ENCODE measurements around the gene UBE2K.
"Not testable (repeated sequence)": the region's sequence is repeated elsewhere in the genome, so short reads cannot be mapped to it uniquely, and the experiment has no call there.

The UBE2K gene

GRCh38 chr4:39792529-39792928 lies 94.6 kb downstream of the UBE2K start:
- no peaks in the 10 kb centered on the region for H3K27me3 ChIP-seq (ENCODE audit: insufficient read depth, low read length)
- no peaks in the 10 kb centered on the region for H3K79me2 ChIP-seq (ENCODE audit: control insufficient read depth, insufficient read depth, low read length, unreplicated experiment)

DNA sequence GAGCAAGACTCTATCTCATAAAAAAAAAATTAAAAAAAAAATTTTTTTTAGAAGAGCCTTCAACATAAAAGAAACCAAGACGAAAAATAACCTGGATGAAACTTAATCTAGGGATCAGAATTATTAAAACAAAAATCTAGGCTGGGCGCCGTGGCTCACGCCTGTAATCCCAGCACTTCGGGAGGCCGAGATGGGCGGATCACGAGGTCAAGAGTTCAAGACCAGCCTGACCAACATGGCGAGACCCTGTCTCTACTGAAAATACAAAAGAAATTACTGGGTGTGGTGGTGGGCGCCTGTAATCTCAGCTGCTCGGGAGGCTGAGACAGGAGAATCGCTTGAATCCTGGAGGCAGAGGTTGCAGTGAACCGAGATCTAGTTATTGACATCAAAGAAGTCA lies 95.0 kb downstream of the UBE2K start:
- H3K4me1 ChIP-seq (ENCODE audit: control insufficient read depth, insufficient read depth, low read length, unreplicated experiment); H2AFZ ChIP-seq (ENCODE audit: low read length, unreplicated experiment); H3K36me3 ChIP-seq (ENCODE audit: insufficient read depth, low read length); H3K4me3 ChIP-seq (ENCODE audit: low read depth, low read length); H3K27ac ChIP-seq (ENCODE audit: low read depth, low read length); H3K79me2 ChIP-seq (ENCODE audit: control insufficient read depth, insufficient read depth, low read length, unreplicated experiment); H3K27me3 ChIP-seq (ENCODE audit: insufficient read depth, low read length): not testable (repeated sequence)

More at GRCh38 chr4:39792529-39792928, 94.6 kb downstream of the UBE2K start:
- Histone ChIP-seq H3K4me1 (ENCODE audit: control insufficient read depth, insufficient read depth, low read length, unreplicated experiment) (no peaks in the 10 kb centered on the region), H3K4me3 (ENCODE audit: low read depth, low read length) (no peak overlapping the region), H3K36me3 (ENCODE audit: insufficient read depth, low read length) (no peaks in the 10 kb centered on the region), H3K27ac (ENCODE audit: low read depth, low read length) (no peak overlapping the region), H2AFZ (ENCODE audit: low read length, unreplicated experiment) (no peak overlapping the region)

DNA sequence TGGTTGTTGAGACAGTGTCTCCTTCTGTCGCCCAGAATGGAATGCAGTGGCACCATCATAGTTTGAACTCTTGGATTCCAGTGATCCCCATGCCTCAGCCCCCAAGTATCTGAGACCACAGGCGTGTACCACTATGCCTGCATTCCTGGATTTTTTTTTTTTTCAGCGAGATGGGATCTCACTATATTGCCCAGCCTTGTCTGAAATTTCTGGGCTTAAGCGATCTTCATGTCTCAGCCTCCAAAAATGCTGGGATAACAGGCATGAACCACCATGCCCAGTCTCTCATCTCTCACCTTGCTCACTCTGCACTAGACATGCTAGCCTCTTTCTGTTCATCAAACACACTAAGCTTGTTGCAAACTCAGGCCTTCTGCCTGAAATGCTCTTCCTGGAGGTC lies 104.1 kb downstream of the UBE2K start:
- Histone ChIP-seq H3K4me1 (ENCODE audit: control insufficient read depth, insufficient read depth, low read length, unreplicated experiment) (no peaks in the 10 kb centered on the region), H3K4me3 (ENCODE audit: low read depth, low read length) (no peak overlapping the region), H3K36me3 (ENCODE audit: insufficient read depth, low read length) (no peaks in the 10 kb centered on the region), H3K27me3 (ENCODE audit: insufficient read depth, low read length) (no peaks in the 10 kb centered on the region), H3K79me2 (ENCODE audit: control insufficient read depth, insufficient read depth, low read length, unreplicated experiment) (no peaks in the 10 kb centered on the region), H2AFZ (ENCODE audit: low read length, unreplicated experiment) (no peak overlapping the region), H3K27ac (ENCODE audit: low read depth, low read length) (no peak overlapping the region)

DNA sequence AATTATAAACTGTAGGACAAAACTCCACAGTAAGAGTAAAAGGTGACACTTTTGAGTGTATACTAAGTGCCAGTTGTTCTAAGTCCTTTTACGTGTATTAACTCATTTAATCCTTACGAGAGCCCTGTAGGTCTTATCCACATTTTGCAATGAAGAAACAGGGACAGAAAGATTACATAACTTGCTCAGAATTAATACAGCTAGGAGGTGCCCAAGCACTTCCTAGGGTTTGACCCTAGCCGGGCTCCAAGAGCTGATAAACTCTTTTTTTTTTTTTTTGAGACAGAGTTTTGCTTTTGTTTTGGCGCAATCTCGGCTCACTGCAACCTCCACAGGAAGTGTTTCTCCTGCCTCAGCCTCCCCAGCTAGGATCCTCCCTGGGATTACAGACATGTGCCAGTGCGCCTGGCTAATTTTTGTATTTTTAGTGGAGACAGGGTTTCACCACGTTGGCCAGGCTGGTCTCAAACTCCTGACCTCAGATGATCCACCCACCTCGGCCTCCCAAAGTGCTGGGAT lies 110.4 kb downstream of the UBE2K start:
- Histone ChIP-seq H3K27ac (ENCODE audit: low read depth, low read length) (no peak overlapping the region), H2AFZ (ENCODE audit: low read length, unreplicated experiment) (no peak overlapping the region), H3K36me3 (ENCODE audit: insufficient read depth, low read length) (no peaks in the 10 kb centered on the region), H3K4me1 (ENCODE audit: control insufficient read depth, insufficient read depth, low read length, unreplicated experiment) (no peaks in the 10 kb centered on the region), H3K27me3 (ENCODE audit: insufficient read depth, low read length) (no peaks in the 10 kb centered on the region), H3K4me3 (ENCODE audit: low read depth, low read length) (no peak overlapping the region), H3K79me2 (ENCODE audit: control insufficient read depth, insufficient read depth, low read length, unreplicated experiment) (no peaks in the 10 kb centered on the region)

GRCh38 chr4:39812500-39812899 lies 114.6 kb downstream of the UBE2K start:
- H2AFZ ChIP-seq (ENCODE audit: low read length, unreplicated experiment): no peak overlapping the region
- H3K4me3 ChIP-seq (ENCODE audit: low read depth, low read length): no peak overlapping the region
- no peak overlapping the region for H3K27ac ChIP-seq (ENCODE audit: low read depth, low read length)
- no peaks in the 10 kb centered on the region for H3K79me2 ChIP-seq (ENCODE audit: control insufficient read depth, insufficient read depth, low read length, unreplicated experiment)
- H3K4me1 ChIP-seq (ENCODE audit: control insufficient read depth, insufficient read depth, low read length, unreplicated experiment): no peaks in the 10 kb centered on the region
- H3K27me3 ChIP-seq (ENCODE audit: insufficient read depth, low read length): no peaks in the 10 kb centered on the region
- H3K36me3 ChIP-seq (ENCODE audit: insufficient read depth, low read length): no peaks in the 10 kb centered on the region

DNA sequence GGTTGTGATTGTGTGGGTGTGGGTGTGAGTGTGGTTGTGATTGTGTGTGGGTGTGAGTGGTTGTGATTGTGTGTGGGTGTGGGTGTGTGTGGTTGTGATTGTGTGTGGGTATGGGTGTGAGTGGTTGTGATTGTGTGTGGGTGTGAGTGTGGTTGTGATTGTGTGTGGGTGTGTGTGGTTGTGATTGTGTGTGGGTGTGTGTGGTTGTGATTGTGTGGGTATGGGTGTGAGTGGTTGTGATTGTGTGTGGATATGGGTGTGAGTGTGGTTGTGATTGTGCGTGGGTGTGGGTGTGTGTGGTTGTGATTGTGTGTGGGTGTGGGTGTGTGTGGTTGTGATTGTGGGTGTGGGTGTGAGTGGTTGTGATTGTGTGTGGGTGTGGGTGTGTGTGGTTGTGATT lies 115.1 kb downstream of the UBE2K start:
- H3K36me3 ChIP-seq (ENCODE audit: insufficient read depth, low read length); H3K27ac ChIP-seq (ENCODE audit: low read depth, low read length); H3K4me1 ChIP-seq (ENCODE audit: control insufficient read depth, insufficient read depth, low read length, unreplicated experiment); H3K4me3 ChIP-seq (ENCODE audit: low read depth, low read length); H3K79me2 ChIP-seq (ENCODE audit: control insufficient read depth, insufficient read depth, low read length, unreplicated experiment); H3K27me3 ChIP-seq (ENCODE audit: insufficient read depth, low read length); H2AFZ ChIP-seq (ENCODE audit: low read length, unreplicated experiment): not testable (repeated sequence)

GRCh38 chr4:39813761-39814160 lies 115.8 kb downstream of the UBE2K start:
- not testable (repeated sequence) for H2AFZ ChIP-seq (ENCODE audit: low read length, unreplicated experiment); H3K4me3 ChIP-seq (ENCODE audit: low read depth, low read length); H3K4me1 ChIP-seq (ENCODE audit: control insufficient read depth, insufficient read depth, low read length, unreplicated experiment); H3K27me3 ChIP-seq (ENCODE audit: insufficient read depth, low read length); H3K79me2 ChIP-seq (ENCODE audit: control insufficient read depth, insufficient read depth, low read length, unreplicated experiment); H3K27ac ChIP-seq (ENCODE audit: low read depth, low read length); H3K36me3 ChIP-seq (ENCODE audit: insufficient read depth, low read length)

DNA sequence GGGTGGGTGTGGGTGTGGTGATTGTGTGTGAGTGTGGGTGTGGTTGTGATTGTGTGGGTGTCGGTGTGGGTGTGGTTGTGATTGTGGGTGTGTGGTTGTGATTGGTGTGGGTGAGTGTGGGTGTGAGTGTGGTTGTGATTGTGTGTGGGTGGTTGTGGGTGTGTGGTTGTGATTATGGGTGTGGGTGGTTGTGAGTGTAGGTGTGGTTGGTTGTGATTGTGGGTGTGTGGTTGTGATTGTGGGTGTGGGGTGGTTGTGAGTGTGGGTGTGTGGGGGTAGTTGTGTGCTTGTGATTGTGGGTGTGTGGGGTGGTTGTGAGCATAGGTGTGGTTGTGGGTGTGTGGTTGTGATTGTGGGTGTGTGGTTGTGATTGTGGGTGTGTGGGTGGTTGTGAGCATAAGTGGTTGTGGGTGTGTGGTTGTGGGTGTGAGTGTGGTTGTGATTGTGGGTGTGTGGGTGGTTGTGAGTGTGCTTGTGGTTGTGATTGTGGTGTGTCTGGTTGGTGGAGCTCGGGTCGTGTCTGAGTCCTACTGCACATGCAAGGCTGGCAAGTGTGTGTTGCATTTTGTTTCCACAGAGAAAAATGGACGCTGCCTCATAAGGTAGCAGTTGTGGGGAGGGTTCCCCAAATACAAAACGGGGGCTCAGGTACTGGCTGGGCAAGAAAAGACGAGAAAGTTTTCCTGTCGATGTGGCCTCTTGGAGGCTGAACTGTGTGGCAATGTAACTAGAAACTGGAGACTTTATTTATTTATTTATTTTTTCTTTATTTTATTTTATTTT lies 116.7 kb downstream of the UBE2K start:
- no peaks in the 10 kb centered on the region for H3K4me1 ChIP-seq (ENCODE audit: control insufficient read depth, insufficient read depth, low read length, unreplicated experiment)
- H3K79me2 ChIP-seq (ENCODE audit: control insufficient read depth, insufficient read depth, low read length, unreplicated experiment): no peaks in the 10 kb centered on the region
- no peak overlapping the region for H3K4me3 ChIP-seq (ENCODE audit: low read depth, low read length)
- no peak overlapping the region for H2AFZ ChIP-seq (ENCODE audit: low read length, unreplicated experiment)
- no peaks in the 10 kb centered on the region for H3K27me3 ChIP-seq (ENCODE audit: insufficient read depth, low read length)
- no peak overlapping the region for H3K27ac ChIP-seq (ENCODE audit: low read depth, low read length)
- H3K36me3 ChIP-seq (ENCODE audit: insufficient read depth, low read length): no peaks in the 10 kb centered on the region

GRCh38 chr4:39818646-39819045 lies 120.7 kb downstream of the UBE2K start:
- no peaks in the 10 kb centered on the region for H3K79me2 ChIP-seq (ENCODE audit: control insufficient read depth, insufficient read depth, low read length, unreplicated experiment)
- H3K36me3 ChIP-seq (ENCODE audit: insufficient read depth, low read length): no peaks in the 10 kb centered on the region; the same call in 1 of the 2 replicates
- no peak overlapping the region for H3K4me3 ChIP-seq (ENCODE audit: low read depth, low read length)
- no peaks in the 10 kb centered on the region for H3K27me3 ChIP-seq (ENCODE audit: insufficient read depth, low read length)
- H3K4me1 ChIP-seq (ENCODE audit: control insufficient read depth, insufficient read depth, low read length, unreplicated experiment): no peaks in the 10 kb centered on the region
- no peak overlapping the region for H2AFZ ChIP-seq (ENCODE audit: low read length, unreplicated experiment)
- no peak overlapping the region for H3K27ac ChIP-seq (ENCODE audit: low read depth, low read length)

DNA sequence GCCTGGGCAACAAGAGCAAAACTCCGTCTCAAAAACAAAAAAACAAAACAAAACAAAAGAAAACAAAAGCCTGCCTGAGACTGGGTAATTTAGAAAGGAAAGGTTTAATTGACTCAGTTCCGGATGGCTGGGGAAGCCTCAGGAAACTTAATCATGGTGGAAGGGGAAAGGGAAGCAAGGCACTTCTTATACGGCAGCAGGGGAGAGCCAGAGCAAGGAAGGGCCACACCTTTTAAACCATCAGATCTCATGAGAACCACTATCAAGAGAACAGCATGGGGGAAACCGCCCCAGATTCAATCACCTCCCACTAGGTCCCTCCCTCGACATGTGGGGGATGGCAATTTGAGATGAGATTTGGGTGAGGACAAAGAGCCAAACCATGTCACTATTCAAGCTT lies 122.2 kb downstream of the UBE2K start:
- no peaks in the 10 kb centered on the region; the same call in 1 of the 2 replicates for H3K36me3 ChIP-seq (ENCODE audit: insufficient read depth, low read length)
- no peaks in the 10 kb centered on the region for H3K27me3 ChIP-seq (ENCODE audit: insufficient read depth, low read length)
- no peak overlapping the region for H3K27ac ChIP-seq (ENCODE audit: low read depth, low read length)
- no peaks in the 10 kb centered on the region for H3K79me2 ChIP-seq (ENCODE audit: control insufficient read depth, insufficient read depth, low read length, unreplicated experiment)
- H3K4me1 ChIP-seq (ENCODE audit: control insufficient read depth, insufficient read depth, low read length, unreplicated experiment): no peaks in the 10 kb centered on the region
- H3K4me3 ChIP-seq (ENCODE audit: low read depth, low read length): no peak overlapping the region
- no peak overlapping the region for H2AFZ ChIP-seq (ENCODE audit: low read length, unreplicated experiment)

DNA sequence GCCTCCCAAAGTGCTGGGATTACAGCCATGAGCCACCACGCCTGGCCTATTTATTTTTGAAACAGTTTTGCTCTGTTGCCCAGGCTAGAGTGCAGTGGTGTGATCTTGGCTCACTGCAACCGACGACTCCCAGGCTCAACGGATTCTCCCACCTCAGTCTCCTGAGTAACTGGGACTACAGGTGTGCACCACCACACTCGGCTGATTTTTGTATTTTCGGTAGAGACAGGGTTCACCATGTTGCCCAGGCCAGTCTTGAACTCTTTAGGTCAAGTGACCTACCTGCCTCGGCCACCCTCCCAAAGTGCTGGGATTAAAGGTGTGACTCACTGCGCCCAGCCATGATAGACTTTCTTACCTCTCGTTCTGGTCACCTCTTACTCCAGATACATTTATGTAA lies 124.0 kb downstream of the UBE2K start:
- Histone ChIP-seq H2AFZ (ENCODE audit: low read length, unreplicated experiment) (no peak overlapping the region), H3K36me3 (ENCODE audit: insufficient read depth, low read length) (no peaks in the 10 kb centered on the region; the same call in 1 of the 2 replicates), H3K27ac (ENCODE audit: low read depth, low read length) (no peak overlapping the region), H3K27me3 (ENCODE audit: insufficient read depth, low read length) (no peaks in the 10 kb centered on the region), H3K4me3 (ENCODE audit: low read depth, low read length) (no peak overlapping the region), H3K4me1 (ENCODE audit: control insufficient read depth, insufficient read depth, low read length, unreplicated experiment) (peaks cover 8% of the 10 kb centered on the region), H3K79me2 (ENCODE audit: control insufficient read depth, insufficient read depth, low read length, unreplicated experiment) (no peaks in the 10 kb centered on the region)

Measured in ACC112 (cell line).